CD4-positive, alpha-beta T cell (primary cell): ENCODE measurements around the gene UTP20. TPM values are rescaled to one million over a fixed set of nuclear protein-coding genes. Genes with fewer than 3 reads are reported as not detected.
"Not testable (repeated sequence)": the region's sequence is repeated elsewhere in the genome, so short reads cannot be mapped to it uniquely, and the experiment has no call there.

Source experiments
- ATAC-seq: fragments of 200-7000 bp; cut with Tn5 transposase; one replicate; pipeline ENCODE4 v1.10.0; 2022; ENCODE audit warnings: mild to moderate bottlenecking; ENCODE audit not compliant: poor library complexity
- CTCF ChIA-PET: fragments of 350-600 bp; sonication (Branson Sonifier 250); formaldehyde crosslinking; loops from one replicate; lab custom pipeline; 2021; ENCODE audit warnings: antibody characterized with exemption, inconsistent platforms; lab: Charles Lee
- POLR2A ChIA-PET: fragments of 350-600 bp; sonication (Branson Sonifier 250); formaldehyde crosslinking; loops from one replicate; lab custom pipeline; 2021; ENCODE audit warnings: antibody characterized with exemption, inconsistent platforms; lab: Charles Lee
- DNase-seq, 14 experiments: peaks; one replicate each; pipeline ENCODE4 v3.0.0-alpha.2; 2013 to 2020; ENCODE audit warnings: mixed read lengths in 2 of 14
- H3K27ac ChIP-seq, 2 donors: one replicate each; pipeline versions ENCODE4 v1.5.1 to v1.7.0; 2013; ENCODE audit warnings: low read length in 2 of 2, low read depth in 1 of 2, mild to moderate bottlenecking in 1 of 2
- H3K27me3 ChIP-seq, 2 experiments: 1 replicate in 1 of 2; 2 replicates in 1 of 2; pipeline versions ENCODE4 v1.6.1 to v1.7.0; 2013; ENCODE audit warnings: low read length in 2 of 2, control low read depth in 1 of 2, mild to moderate bottlenecking in 1 of 2, moderate library complexity in 1 of 2; ENCODE audit not compliant: insufficient read depth in 2 of 2, control insufficient read depth in 1 of 2
- H3K36me3 ChIP-seq: one replicate; pipeline ENCODE4 v1.6.1; 2013; ENCODE audit warnings: low read length, control low read depth; ENCODE audit not compliant: insufficient read depth
- H3K4me1 ChIP-seq: one replicate; pipeline ENCODE4 v1.6.1; 2013; ENCODE audit warnings: low read length, control low read depth; ENCODE audit not compliant: insufficient read depth
- H3K4me3 ChIP-seq: one replicate; pipeline ENCODE4 v1.5.1; 2013; ENCODE audit warnings: mild to moderate bottlenecking, low read length, moderate library complexity
- H3K9me3 ChIP-seq, 2 experiments: 1 replicate in 1 of 2; 2 replicates in 1 of 2; pipeline versions ENCODE4 v1.6.1 to v1.7.0; 2013; ENCODE audit warnings: low read length in 2 of 2, mild to moderate bottlenecking in 2 of 2, control low read depth in 1 of 2, moderate library complexity in 1 of 2; ENCODE audit not compliant: control insufficient read depth in 1 of 2, insufficient read depth in 1 of 2
- H3K27ac Mint-ChIP-seq: one replicate; pipeline ENCODE4 v1.8.0; 2020; ENCODE audit warnings: mixed read lengths
- H3K27me3 Mint-ChIP-seq: one replicate; pipeline ENCODE4 v1.8.0; 2021; ENCODE audit warnings: mixed read lengths
- H3K36me3 Mint-ChIP-seq: one replicate; pipeline ENCODE4 v1.8.0; 2021; ENCODE audit warnings: low read depth, mixed read lengths
- H3K4me1 Mint-ChIP-seq: one replicate; pipeline ENCODE4 v1.8.0; 2021; ENCODE audit warnings: low read depth, mixed read lengths
- H3K4me3 Mint-ChIP-seq: one replicate; pipeline ENCODE4 v1.8.0; 2020; ENCODE audit warnings: mild to moderate bottlenecking, mixed read lengths
- H3K9me3 Mint-ChIP-seq: one replicate; pipeline ENCODE4 v1.8.0; 2020; ENCODE audit warnings: mixed read lengths
- CTCF ChIP-seq: fragments of 200-600 bp; IDR thresholded peaks from one replicate; pipeline ENCODE4 v1.8.0; 2022; ENCODE audit warnings: antibody characterized with exemption, mild to moderate bottlenecking
- intact Hi-C, 2 experiments: fragments of 100-400 bp; cut with DNase I in 1 of 2; cut with micrococcal nuclease in 1 of 2; formaldehyde crosslinking; loops; one replicate each; pipeline versions ENCODE4 v1.15.1 to v1.9.0; 2023 to 2025; cut with DNase I, micrococcal nuclease
- total RNA-seq, 174 experiments: library from RNA in 2 of 174; stranded (reverse) in 2 of 174; gene quantifications; one replicate each; pipeline ENCODE4 v1.2.3 and lab custom pipeline; 2021 to 2026

Gene UTP20
- total RNA-seq, 2 experiments from 2014 or later, result 9.1 to 9.6 TPM

GRCh38 chr12:101415228-101415627 is 135.3 kb downstream of the UTP20 start:
- intact Hi-C loops, result no loop called here
- Mint-ChIP-seq H3K27ac (no peak overlapping the region), H3K4me1 (no peaks in the 10 kb centered on the region)

GRCh38 chr12:101422066-101422465 is 142.2 kb downstream of the UTP20 start:
- intact Hi-C loops, H3K9me3 Mint-ChIP-seq, H3K27ac ChIP-seq, H3K4me3 ChIP-seq, H3K27me3 ChIP-seq, H3K27me3 Mint-ChIP-seq, ATAC-seq, H3K27ac Mint-ChIP-seq, CTCF ChIA-PET, POLR2A ChIA-PET, H3K4me1 Mint-ChIP-seq, H3K4me1 ChIP-seq, H3K4me3 Mint-ChIP-seq, H3K36me3 Mint-ChIP-seq, DNase-seq, H3K9me3 ChIP-seq, H3K36me3 ChIP-seq: not testable (repeated sequence)

More at GRCh38 chr12:101415228-101415627, 135.3 kb downstream of the UTP20 start:
- Histone ChIP-seq H3K9me3 (no peaks in the 10 kb centered on the region), H3K4me3 (no peak overlapping the region), H3K27me3 (no peaks in the 10 kb centered on the region), H3K4me1 (no peaks in the 10 kb centered on the region), H3K36me3 (no peaks in the 10 kb centered on the region), H3K27ac (no peak overlapping the region)
- no peak for TF ChIP-seq CTCF
- ChIA-PET CTCF (interaction anchor here (0.7 to 1.0 kb wide), 3 partner anchors 37 to 425 kb away, joined by 3 to 4 read pairs (median 3); no protein-coding TSS in a partner anchor), POLR2A (no interaction called here)
- Mint-ChIP-seq H3K36me3 (no peaks in the 10 kb centered on the region), H3K27me3 (no peaks in the 10 kb centered on the region), H3K9me3 (no peaks in the 10 kb centered on the region), H3K4me3 (no peak overlapping the region)
- no peak for DNase-seq
- no peak for ATAC-seq

- H3K4me1 Mint-ChIP-seq, result no peaks in the 10 kb centered on the region
- no peaks in the 10 kb centered on the region for H3K9me3 Mint-ChIP-seq
- no peak overlapping the region for H3K4me3 ChIP-seq
- no peaks in the 10 kb centered on the region for H3K4me1 ChIP-seq
- H3K27me3 ChIP-seq, result peaks cover 4% of the 10 kb centered on the region in 2 experiments
- peaks cover 5% of the 10 kb centered on the region for H3K27me3 Mint-ChIP-seq
- H3K27ac ChIP-seq, result no peak overlapping the region
- no peak for DNase-seq
- H3K36me3 Mint-ChIP-seq, result no peaks in the 10 kb centered on the region
- ATAC-seq, result no peak
- H3K4me3 Mint-ChIP-seq, result no peak overlapping the region
- intact Hi-C loops, result no loop called here
- ChIA-PET CTCF (no interaction called here), POLR2A (no interaction called here)
- H3K9me3 ChIP-seq, result no peaks in the 10 kb centered on the region
- no peak overlapping the region for H3K27ac Mint-ChIP-seq
- H3K36me3 ChIP-seq, result no peaks in the 10 kb centered on the region
- TF ChIP-seq CTCF, result no peak
Observed at GRCh38 chr12:101424620-101425019, 144.7 kb downstream of the UTP20 start.

GRCh38 chr12:101430456-101430855 is 150.6 kb downstream of the UTP20 start:
- ChIA-PET POLR2A (no interaction called here), CTCF (no interaction called here)

More at GRCh38 chr12:101430456-101430855, 150.6 kb downstream of the UTP20 start:
- no peaks in the 10 kb centered on the region for H3K4me1 ChIP-seq
- Mint-ChIP-seq H3K27me3 (peaks cover 9% of the 10 kb centered on the region), H3K27ac (no peak overlapping the region), H3K4me1 (no peaks in the 10 kb centered on the region), H3K9me3 (no peaks in the 10 kb centered on the region), H3K4me3 (no peak overlapping the region), H3K36me3 (no peaks in the 10 kb centered on the region)
- ATAC-seq (no peak), DNase-seq (no peak)
- H3K27ac ChIP-seq, result no peak overlapping the region
- H3K36me3 ChIP-seq, result no peaks in the 10 kb centered on the region
- intact Hi-C loops, result no loop called here
- H3K4me3 ChIP-seq, result no peak overlapping the region
- no peaks in the 10 kb centered on the region for H3K27me3 ChIP-seq
- H3K9me3 ChIP-seq, result no peaks in the 10 kb centered on the region
- no peak for TF ChIP-seq CTCF
